HepG2 (cell line): ENCODE data around the gene TTC31. TPM values are rescaled to one million over a fixed set of nuclear protein-coding genes. Genes with fewer than 3 reads are reported as not detected.

Experiments
- AFF4 ChIP-seq: sonication (generic); formaldehyde crosslinking; IDR thresholded peaks from 2 replicates; pipeline ENCODE4 v1.4.0; 2020; ENCODE audit warnings: missing genetic modification reagents
- CBX1 ChIP-seq: IDR thresholded peaks from one replicate; pipeline ENCODE4 v1.6.1; 2016; ENCODE audit warnings: antibody characterized with exemption, low read depth
- ETV6 ChIP-seq: sonication (generic); formaldehyde crosslinking; conservative IDR thresholded peaks from 2 replicates; pipeline ENCODE4 v1.4.0; 2020; ENCODE audit warnings: missing genetic modification reagents
- GPN1 ChIP-seq: sonication (generic); formaldehyde crosslinking; IDR thresholded peaks from 2 replicates; pipeline ENCODE4 v1.5.1; 2020; ENCODE audit warnings: missing genetic modification reagents, borderline replicate concordance
- IKZF5 ChIP-seq: IDR thresholded peaks from 2 replicates; pipeline ENCODE4 v1.6.1; 2018; ENCODE audit warnings: missing genetic modification reagents, mild to moderate bottlenecking, missing compliant biosample characterization
- KMT2A ChIP-seq: sonication (generic); formaldehyde crosslinking; IDR thresholded peaks from 2 replicates; pipeline ENCODE4 v1.4.0; 2020; ENCODE audit warnings: missing genetic modification reagents
- MTA3 ChIP-seq: sonication (generic); formaldehyde crosslinking; IDR thresholded peaks from 2 replicates; pipeline ENCODE4 v1.4.0; 2020; ENCODE audit warnings: missing genetic modification reagents
- PCBP2 ChIP-seq: fragments of 200-400 bp; formaldehyde crosslinking; optimal IDR thresholded peaks from 2 replicates; pipeline ENCODE3; 2018; ENCODE audit warnings: low read length, low read depth; ENCODE audit not compliant: poor library complexity, severe bottlenecking
- POGK ChIP-seq: sonication (generic); formaldehyde crosslinking; conservative IDR thresholded peaks from 2 replicates; pipeline ENCODE4 v1.8.0; 2022; ENCODE audit warnings: mild to moderate bottlenecking, moderate library complexity, missing genetic modification reagents
- RAD51 ChIP-seq: fragments of 450-650 bp; IDR thresholded peaks from 2 replicates; pipeline ENCODE4 v1.6.1; 2016; ENCODE audit warnings: borderline replicate concordance
- RBM39 ChIP-seq: fragments of 200-400 bp; formaldehyde crosslinking; IDR thresholded peaks from one replicate; pipeline ENCODE4 v1.6.1; 2018; ENCODE audit warnings: antibody characterized with exemption, mild to moderate bottlenecking, low read depth, low read length; ENCODE audit not compliant: poor library complexity, severe bottlenecking
- SOX13 ChIP-seq, 3 experiments: fragments of 450-650 bp in 1 of 3; sonication (generic) in 1 of 3; formaldehyde crosslinking in 1 of 3; IDR thresholded peaks in 2 of 3; conservative IDR thresholded peaks in 1 of 3; 2 replicates each; pipeline versions ENCODE4 v1.5.0 to v1.6.1; 2016 to 2020; ENCODE audit warnings: antibody characterized with exemption in 1 of 3, mild to moderate bottlenecking in 1 of 3, missing compliant biosample characterization in 1 of 3, missing genetic modification reagents in 1 of 3, moderate library complexity in 1 of 3
- ZNF577 ChIP-seq: sonication (generic); formaldehyde crosslinking; IDR thresholded peaks from 2 replicates; pipeline ENCODE4 v1.4.0; 2020; ENCODE audit warnings: mild to moderate bottlenecking, low read depth, missing genetic modification reagents, borderline replicate concordance
- ZNF800 ChIP-seq: sonication (generic); formaldehyde crosslinking; IDR thresholded peaks from 2 replicates; pipeline ENCODE4 v1.4.0; 2020; ENCODE audit warnings: missing genetic modification reagents
- ZNF879 ChIP-seq: sonication (generic); formaldehyde crosslinking; IDR thresholded peaks from 2 replicates; pipeline ENCODE4 v1.8.1; 2023; ENCODE audit warnings: missing genetic modification reagents
- ZSCAN21 ChIP-seq: sonication (generic); formaldehyde crosslinking; IDR thresholded peaks from 2 replicates; pipeline ENCODE4 v1.8.0; 2022; ENCODE audit warnings: mild to moderate bottlenecking, missing genetic modification reagents, moderate library complexity, borderline replicate concordance
- polyA plus RNA-seq, 8 experiments: library from polyadenylated mRNA; depleted of rRNA in 3 of 8; stranded (reverse) in 7 of 8; unstranded in 1 of 8; fragments of >200 nt; fragmentation: Illumina TruSeq in 4 of 8; extraction: Trizol in 4 of 8; gene quantifications; 2 replicates each; pipeline versions ENCODE4 v1.2.1 to v1.2.3, GENCODE V29; 2011 to 2016; ENCODE audit warnings: low read depth in 4 of 8, missing spikeins in 1 of 8, mixed read lengths in 1 of 8; ENCODE audit not compliant: insufficient read depth in 1 of 8
- total RNA-seq, 5 experiments: library from RNA; depleted of rRNA; stranded (reverse); fragments of >200 nt; fragmentation: Illumina TruSeq; extraction: Trizol; gene quantifications; 2 replicates each; pipeline ENCODE4 v1.2.3, GENCODE V29; 2016; ENCODE audit warnings: low read depth in 1 of 5

TTC31 gene
- total and polyA plus RNA-seq, 2 of the 13 experiments (the other 11 are each of a cell fraction or from before 2014, with no cell fraction given), result 28.3 to 39.5 TPM

GRCh38 chr2:74501335-74502071, 18.6 kb downstream of the TTC31 start (continued):
- TF ChIP-seq IKZF5 (no peak), GPN1 (CRISPR knock-in tag) (no peak), RBM39 (no peak), PCBP2 (no peak), POGK (CRISPR knock-in tag) (no peak), ZNF800 (CRISPR knock-in tag) (no peak), SOX13 (IDR thresholded peaks at IDR 0.05) (no peak), SOX13 (CRISPR knock-in tag; conservative IDR thresholded peaks at IDR 0.05 in 1 of 2, IDR thresholded peaks at IDR 0.05 in 1 of 2) (no peak), RAD51 (no peak), AFF4 (no peak), CBX1 (no peak), ZNF577 (CRISPR knock-in tag) (no peak), ETV6 (CRISPR knock-in tag) (no peak), ZSCAN21 (CRISPR knock-in tag) (no peak), MTA3 (no peak), ZNF879 (CRISPR knock-in tag) (0 out of 2 replicates have a peak, but pooled peaks have one; percentile 31), KMT2A (CRISPR knock-in tag) (0 out of 2 replicates have a peak, but pooled peaks have one; percentile 37)
